BLaER1 treated with 17β-estradiol and CSF1 and Interleukin-3, amounts not matched to agents 10 nM and 100 nM (cell line): ENCODE measurements around the gene AGAP1.

Experiments
- H3K27ac ChIP-seq, 11 experiments: shearing (Covaris generic); formaldehyde crosslinking; 2 replicates each; pipeline ENCODE4 v1.8.1; 2022
- H3K27me3 ChIP-seq, 11 experiments: shearing (Covaris generic); formaldehyde crosslinking; 2 replicates each; pipeline ENCODE4 v1.8.1; 2022
- H3K36me3 ChIP-seq, 11 experiments: shearing (Covaris generic); formaldehyde crosslinking; 2 replicates each; pipeline ENCODE4 v1.8.1; 2022
- H3K4me1 ChIP-seq, 10 experiments: shearing (Covaris generic); formaldehyde crosslinking; 2 replicates each; pipeline ENCODE4 v1.8.1; 2022
- H3K4me2 ChIP-seq, 11 experiments: shearing (Covaris generic); formaldehyde crosslinking; 2 replicates each; pipeline ENCODE4 v1.8.1; 2022
- H3K4me3 ChIP-seq, 10 experiments: shearing (Covaris generic); formaldehyde crosslinking; 2 replicates each; pipeline ENCODE4 v1.8.1; 2022
- H3K9ac ChIP-seq, 11 experiments: shearing (Covaris generic); formaldehyde crosslinking; 2 replicates each; pipeline ENCODE4 v1.8.1; 2022
- H3K9me3 ChIP-seq, 11 experiments: shearing (Covaris generic); formaldehyde crosslinking; replicated peaks in 1 of 11; 2 replicates each; pipeline ENCODE4 v1.8.1; 2022
- H4K20me1 ChIP-seq, 11 experiments: shearing (Covaris generic); formaldehyde crosslinking; 2 replicates each; pipeline ENCODE4 v1.8.1; 2022
- Cebpa-rat ChIP-seq, 11 experiments: shearing (Covaris generic); IDR thresholded peaks; 2 replicates each; pipeline ENCODE4 v1.8.1; 2022

The AGAP1 gene

DNA sequence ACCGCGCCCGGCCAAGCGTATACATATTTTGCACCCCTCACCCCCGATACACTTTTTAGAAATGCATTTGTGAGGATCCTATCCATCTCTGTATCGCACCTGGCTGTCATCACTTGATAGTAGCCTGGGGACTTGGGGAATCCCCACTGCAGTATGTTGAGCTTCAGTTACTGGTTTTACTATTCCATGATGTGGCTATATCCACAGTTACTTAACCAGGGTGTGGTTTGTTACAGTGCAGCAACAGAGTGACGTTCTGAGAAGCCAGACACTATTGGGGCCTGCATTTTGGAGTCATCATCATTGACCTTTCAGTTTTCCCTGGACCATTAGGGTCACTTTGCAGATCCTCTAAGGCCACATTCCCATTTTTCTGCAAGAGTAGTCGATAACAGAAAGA lies 212.7 kb downstream of the AGAP1 start:
- no peak overlapping the region for H3K9ac ChIP-seq
- H3K27me3 ChIP-seq = no peaks in the 10 kb centered on the region
- H3K4me2 ChIP-seq = peak overlapping the region in 8 of 11 experiments; percentile 22 to 71 (median 46); a peak in 15 of 22 replicates
- peaks cover 13 to 30% (median 27%) of the 10 kb centered on the region in 11 experiments; a peak in 20 of 22 replicates for H3K36me3 ChIP-seq
- H3K27ac ChIP-seq = no peak overlapping the region
- peaks cover 17 to 62% (median 38%) of the 10 kb centered on the region in 10 experiments for H3K4me1 ChIP-seq
- H3K9me3 ChIP-seq = no peaks in the 10 kb centered on the region
- H3K4me3 ChIP-seq = no peak overlapping the region
- TF ChIP-seq Cebpa-rat (IDR thresholded peaks at IDR 0.05) = no peak
- H4K20me1 ChIP-seq = peaks cover 0 to 37% (median 7%) of the 10 kb centered on the region in 11 experiments; a peak in 11 of 22 replicates

- Histone ChIP-seq H3K36me3 (peaks cover 13 to 40% (median 35%) of the 10 kb centered on the region in 11 experiments; a peak in 20 of 22 replicates), H3K4me1 (peaks cover 7 to 51% (median 28%) of the 10 kb centered on the region in 10 experiments), H3K4me2 (peak overlapping the region in 5 of 11 experiments; percentile 36 to 71 (median 53); a peak in 4 of 22 replicates), H3K27ac (no peak overlapping the region), H3K9ac (no peak overlapping the region), H4K20me1 (peaks cover 0 to 30% (median 7%) of the 10 kb centered on the region in 11 experiments; a peak in 11 of 22 replicates), H3K27me3 (no peaks in the 10 kb centered on the region), H3K9me3 (no peaks in the 10 kb centered on the region), H3K4me3 (no peak overlapping the region)
- TF ChIP-seq Cebpa-rat (IDR thresholded peaks at IDR 0.05) = no peak
These were observed 213.7 kb downstream of the AGAP1 start for GRCh38 chr2:235707411-235708096.

GRCh38 chr2:235709124-235709813 lies 215.4 kb downstream of the AGAP1 start:
- Histone ChIP-seq H3K4me2 (no peak overlapping the region), H3K27ac (no peak overlapping the region), H3K4me1 (peaks cover 0 to 48% (median 17%) of the 10 kb centered on the region in 10 experiments; a peak in 13 of 20 replicates), H3K9ac (no peak overlapping the region), H3K36me3 (peaks cover 13 to 49% (median 37%) of the 10 kb centered on the region in 11 experiments; a peak in 20 of 22 replicates), H3K4me3 (no peak overlapping the region), H3K27me3 (no peaks in the 10 kb centered on the region), H3K9me3 (no peaks in the 10 kb centered on the region), H4K20me1 (peaks cover 0 to 39% (median 4%) of the 10 kb centered on the region in 11 experiments; a peak in 10 of 22 replicates)
- no peak for TF ChIP-seq Cebpa-rat (IDR thresholded peaks at IDR 0.05)

GRCh38 chr2:235709969-235710879 lies 216.4 kb downstream of the AGAP1 start:
- H4K20me1 ChIP-seq = peaks cover 0 to 36% (median 3%) of the 10 kb centered on the region in 11 experiments; a peak in 11 of 22 replicates
- H3K4me1 ChIP-seq = peaks cover 0 to 44% (median 15%) of the 10 kb centered on the region in 10 experiments; a peak in 13 of 20 replicates
- no peak overlapping the region for H3K4me2 ChIP-seq
- no peak for TF ChIP-seq Cebpa-rat (IDR thresholded peaks at IDR 0.05)
- H3K36me3 ChIP-seq = peaks cover 13 to 49% (median 37%) of the 10 kb centered on the region in 11 experiments; a peak in 20 of 22 replicates
- H3K9ac ChIP-seq = no peak overlapping the region
- H3K4me3 ChIP-seq = no peak overlapping the region
- H3K27me3 ChIP-seq = no peaks in the 10 kb centered on the region
- no peaks in the 10 kb centered on the region for H3K9me3 ChIP-seq
- H3K27ac ChIP-seq = no peak overlapping the region

DNA sequence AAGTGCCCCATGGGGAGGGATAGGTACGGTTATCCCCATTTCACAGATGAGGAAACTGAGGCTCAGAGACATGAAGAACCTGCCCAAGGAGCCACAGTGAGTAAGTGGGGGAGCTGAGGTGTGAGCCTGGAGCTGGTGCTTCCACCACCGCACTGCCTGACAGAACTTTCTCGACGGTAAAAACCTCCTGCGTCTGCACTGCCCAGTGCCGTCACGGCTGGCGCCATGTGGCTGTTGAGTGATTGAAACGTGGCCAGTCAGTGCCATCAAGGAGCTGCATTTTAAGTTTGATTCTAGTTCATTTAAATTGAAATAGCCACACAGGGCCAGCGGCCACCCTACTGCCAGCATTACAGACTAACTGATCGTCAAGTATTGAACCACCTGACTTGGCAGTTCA lies 217.1 kb downstream of the AGAP1 start:
- peaks cover 0 to 35% (median 0%) of the 10 kb centered on the region in 11 experiments; a peak in 9 of 22 replicates for H4K20me1 ChIP-seq
- H3K36me3 ChIP-seq = peaks cover 13 to 49% (median 37%) of the 10 kb centered on the region in 11 experiments; a peak in 20 of 22 replicates
- TF ChIP-seq Cebpa-rat (IDR thresholded peaks at IDR 0.05) = no peak
- peaks cover 0 to 40% (median 13%) of the 10 kb centered on the region in 10 experiments; a peak in 13 of 20 replicates for H3K4me1 ChIP-seq
- H3K27ac ChIP-seq = no peak overlapping the region
- H3K9ac ChIP-seq = no peak overlapping the region
- no peaks in the 10 kb centered on the region for H3K27me3 ChIP-seq
- no peak overlapping the region for H3K4me3 ChIP-seq
- no peak overlapping the region for H3K4me2 ChIP-seq
- no peaks in the 10 kb centered on the region for H3K9me3 ChIP-seq

GRCh38 chr2:235711527-235711926 lies 217.7 kb downstream of the AGAP1 start:
- Histone ChIP-seq H4K20me1 (peaks cover 0 to 41% (median 0%) of the 10 kb centered on the region in 11 experiments; a peak in 9 of 22 replicates), H3K27me3 (no peaks in the 10 kb centered on the region), H3K27ac (no peak overlapping the region), H3K4me3 (no peak overlapping the region), H3K4me1 (peaks cover 0 to 40% (median 11%) of the 10 kb centered on the region in 10 experiments; a peak in 13 of 20 replicates), H3K9me3 (no peaks in the 10 kb centered on the region), H3K9ac (no peak overlapping the region), H3K4me2 (no peak overlapping the region), H3K36me3 (peaks cover 13 to 49% (median 37%) of the 10 kb centered on the region in 11 experiments; a peak in 20 of 22 replicates)
- TF ChIP-seq Cebpa-rat (IDR thresholded peaks at IDR 0.05) = no peak

GRCh38 chr2:235712176-235712575 lies 218.3 kb downstream of the AGAP1 start:
- H3K4me2 ChIP-seq = no peak overlapping the region
- peaks cover 13 to 49% (median 40%) of the 10 kb centered on the region in 11 experiments; a peak in 20 of 22 replicates for H3K36me3 ChIP-seq
- peaks cover 0 to 42% (median 0%) of the 10 kb centered on the region in 11 experiments; a peak in 8 of 22 replicates for H4K20me1 ChIP-seq

GRCh38 chr2:235713189-235713588 lies 219.3 kb downstream of the AGAP1 start:
- no peaks in the 10 kb centered on the region for H3K9me3 ChIP-seq
- no peak overlapping the region for H3K4me2 ChIP-seq
- H3K27ac ChIP-seq = no peak overlapping the region
- H3K27me3 ChIP-seq = no peaks in the 10 kb centered on the region
- TF ChIP-seq Cebpa-rat (IDR thresholded peaks at IDR 0.05) = no peak
- no peak overlapping the region for H3K4me3 ChIP-seq
- H3K4me1 ChIP-seq = peaks cover 0 to 35% (median 14%) of the 10 kb centered on the region in 10 experiments; a peak in 11 of 20 replicates
- no peak overlapping the region for H3K9ac ChIP-seq
- peaks cover 13 to 52% (median 41%) of the 10 kb centered on the region in 11 experiments; a peak in 20 of 22 replicates for H3K36me3 ChIP-seq
- H4K20me1 ChIP-seq = peaks cover 0 to 38% (median 0%) of the 10 kb centered on the region in 11 experiments; a peak in 8 of 22 replicates

More at GRCh38 chr2:235712176-235712575, 218.3 kb downstream of the AGAP1 start:
- H3K9me3 ChIP-seq = no peaks in the 10 kb centered on the region
- peaks cover 0 to 40% (median 11%) of the 10 kb centered on the region in 10 experiments; a peak in 12 of 20 replicates for H3K4me1 ChIP-seq
- no peaks in the 10 kb centered on the region for H3K27me3 ChIP-seq
- H3K9ac ChIP-seq = no peak overlapping the region
- no peak overlapping the region for H3K4me3 ChIP-seq
- TF ChIP-seq Cebpa-rat (IDR thresholded peaks at IDR 0.05) = no peak
- H3K27ac ChIP-seq = no peak overlapping the region
